PFSK-1 (cell line): ENCODE results near the gene CSPG5.

Experiments used
- FOXP2 ChIP-seq: optimal IDR thresholded peaks from 2 replicates; pipeline ENCODE3; 2011; ENCODE audit warnings: borderline replicate concordance, control low read depth, inconsistent platforms; ENCODE audit not compliant: insufficient read depth; ENCODE audit errors: extremely low read length, extremely low read depth
- POLR2AphosphoS5 ChIP-seq: IDR thresholded peaks from 2 replicates; pipeline ENCODE4 v1.6.1; 2012; ENCODE audit warnings: low read depth, mild to moderate bottlenecking, control low read depth, low read length, moderate library complexity
- REST ChIP-seq, 2 experiments: IDR thresholded peaks; 2 replicates each; pipeline versions ENCODE4 v1.6.1 to v1.8.0; 2011 to 2012; ENCODE audit warnings: low read depth in 2 of 2, low read length in 2 of 2, control low read depth in 1 of 2, inconsistent platforms in 1 of 2, mild to moderate bottlenecking in 1 of 2, moderate library complexity in 1 of 2; ENCODE audit not compliant: insufficient read depth in 1 of 2
- SIN3A ChIP-seq: IDR thresholded peaks from 2 replicates; pipeline ENCODE4 v1.6.1; 2012; ENCODE audit warnings: mild to moderate bottlenecking, low read length, moderate library complexity, borderline replicate concordance; ENCODE audit not compliant: insufficient read depth
- TAF1 ChIP-seq: IDR thresholded peaks from 2 replicates; pipeline ENCODE4 v1.6.1; 2012; ENCODE audit warnings: low read length, control low read depth, borderline replicate concordance; ENCODE audit not compliant: insufficient read depth

Gene CSPG5

GRCh38 chr3:47527952-47528725 lies 50.5 kb downstream of the CSPG5 start:
- TF ChIP-seq SIN3A (no peak), POLR2AphosphoS5 (no peak), REST (IDR thresholded peaks at IDR 0.05; ENCODE audit: insufficient read depth in 1 of 2, low read depth in 2 of 2, low read length in 2 of 2) (no peak), TAF1 (no peak), FOXP2 (no peak)

GRCh38 chr3:47525617-47526016 lies 53.0 kb downstream of the CSPG5 start:
- TF ChIP-seq TAF1 (no peak), SIN3A (no peak), REST (IDR thresholded peaks at IDR 0.05; ENCODE audit: insufficient read depth in 1 of 2, low read depth in 2 of 2, low read length in 2 of 2) (no peak), POLR2AphosphoS5 (no peak), FOXP2 (no peak)

GRCh38 chr3:47523310-47524073 lies 55.2 kb downstream of the CSPG5 start:
- no peak for TF ChIP-seq SIN3A
- TF ChIP-seq POLR2AphosphoS5: no peak
- TF ChIP-seq REST (IDR thresholded peaks at IDR 0.05; ENCODE audit: insufficient read depth in 1 of 2, low read depth in 2 of 2, low read length in 2 of 2): no peak
- TF ChIP-seq TAF1: no peak
- no peak for TF ChIP-seq FOXP2

- peak; percentile 28 for TF ChIP-seq FOXP2
- no peak for TF ChIP-seq REST (IDR thresholded peaks at IDR 0.05; ENCODE audit: insufficient read depth in 1 of 2, low read depth in 2 of 2, low read length in 2 of 2)
- TF ChIP-seq POLR2AphosphoS5: no peak
These were observed 56.3 kb downstream of the CSPG5 start for GRCh38 chr3:47522082-47522987.
